ENCODE results near the gene FGA. TPM values are rescaled to one million over a fixed set of nuclear protein-coding genes. Genes with fewer than 3 reads are reported as not detected.

FGA gene
- total RNA-seq, 1 experiment from 2014 or later = 71.8 TPM

- no peaks in the 10 kb centered on the region for H3K9me3 ChIP-seq
- Mint-ChIP-seq H3K27ac (ENCODE audit: unreplicated experiment) (no peak overlapping the region), H3K9me3 (ENCODE audit: unreplicated experiment) (no peaks in the 10 kb centered on the region), H3K27me3 (ENCODE audit: insufficient read depth, unreplicated experiment) (no peaks in the 10 kb centered on the region), H3K4me1 (ENCODE audit: low read depth, unreplicated experiment) (peaks cover 22% of the 10 kb centered on the region), H3K4me3 (ENCODE audit: unreplicated experiment) (no peak overlapping the region), H3K36me3 (ENCODE audit: insufficient read depth, unreplicated experiment) (no peaks in the 10 kb centered on the region)
- H3K4me3 ChIP-seq (ENCODE audit: low read depth, low read length) = no peak overlapping the region
- H3K36me3 ChIP-seq (ENCODE audit: control insufficient read depth, insufficient read depth, low read length) = no peaks in the 10 kb centered on the region
- CTCF ChIA-PET = no interaction called here
- POLR2A ChIA-PET = no interaction called here
- BruUV-seq (replicated peaks) = no TSS peak
- no peak for TF ChIP-seq CTCF (IDR thresholded peaks at IDR 0.05; ENCODE audit: insufficient read depth in 1 of 2, low read depth in 1 of 2, low read length in 1 of 2, severe bottlenecking in 1 of 2, unreplicated experiment in 1 of 2)
- intact Hi-C loops (cut with micrococcal nuclease; ENCODE audit: unreplicated experiment) = loop anchor here (1.0 kb wide), 2 partner anchors 18 to 26 kb away; partner anchors contain the start of gene FGA
- H3K27me3 ChIP-seq (replicated peaks; ENCODE audit: control insufficient read depth, insufficient read depth, low read length) = no peaks in the 10 kb centered on the region
- no peak for DNase-seq
- H3K4me1 ChIP-seq = peaks cover 45% of the 10 kb centered on the region
These were observed 26.2 kb upstream of the FGA start for GRCh38 chr4:154616731-154617130.

GRCh38 chr4:154616287-154616686, 25.7 kb upstream of the FGA start:
- Histone ChIP-seq H3K4me3 (ENCODE audit: low read depth, low read length) (no peak overlapping the region), H3K9me3 (no peaks in the 10 kb centered on the region), H3K4me1 (peaks cover 45% of the 10 kb centered on the region), H3K27me3 (replicated peaks; ENCODE audit: control insufficient read depth, insufficient read depth, low read length) (no peaks in the 10 kb centered on the region), H3K36me3 (ENCODE audit: control insufficient read depth, insufficient read depth, low read length) (no peaks in the 10 kb centered on the region)
- ChIA-PET POLR2A (no interaction called here), CTCF (no interaction called here)
- Mint-ChIP-seq H3K27me3 (ENCODE audit: insufficient read depth, unreplicated experiment) (no peaks in the 10 kb centered on the region), H3K36me3 (ENCODE audit: insufficient read depth, unreplicated experiment) (no peaks in the 10 kb centered on the region), H3K4me1 (ENCODE audit: low read depth, unreplicated experiment) (peaks cover 22% of the 10 kb centered on the region), H3K27ac (ENCODE audit: unreplicated experiment) (no peak overlapping the region), H3K9me3 (ENCODE audit: unreplicated experiment) (no peaks in the 10 kb centered on the region), H3K4me3 (ENCODE audit: unreplicated experiment) (no peak overlapping the region)
- intact Hi-C loops (cut with micrococcal nuclease; ENCODE audit: unreplicated experiment) = no loop called here
- no peak for TF ChIP-seq CTCF (IDR thresholded peaks at IDR 0.05; ENCODE audit: insufficient read depth in 1 of 2, low read depth in 1 of 2, low read length in 1 of 2, severe bottlenecking in 1 of 2, unreplicated experiment in 1 of 2)
- BruUV-seq (replicated peaks) = no TSS peak
- no peak for DNase-seq

- H3K9me3 ChIP-seq = no peaks in the 10 kb centered on the region
- ChIA-PET CTCF (no interaction called here), POLR2A (no interaction called here)
- Mint-ChIP-seq H3K4me1 (ENCODE audit: low read depth, unreplicated experiment) (peaks cover 22% of the 10 kb centered on the region), H3K27me3 (ENCODE audit: insufficient read depth, unreplicated experiment) (no peaks in the 10 kb centered on the region), H3K36me3 (ENCODE audit: insufficient read depth, unreplicated experiment) (no peaks in the 10 kb centered on the region), H3K27ac (ENCODE audit: unreplicated experiment) (no peak overlapping the region), H3K4me3 (ENCODE audit: unreplicated experiment) (no peak overlapping the region), H3K9me3 (ENCODE audit: unreplicated experiment) (no peaks in the 10 kb centered on the region)
- no peak for DNase-seq
- intact Hi-C loops (cut with micrococcal nuclease; ENCODE audit: unreplicated experiment) = no loop called here
- no peaks in the 10 kb centered on the region for H3K27me3 ChIP-seq (replicated peaks; ENCODE audit: control insufficient read depth, insufficient read depth, low read length)
- H3K4me1 ChIP-seq = peaks cover 45% of the 10 kb centered on the region
- no peak for TF ChIP-seq CTCF (IDR thresholded peaks at IDR 0.05; ENCODE audit: insufficient read depth in 1 of 2, low read depth in 1 of 2, low read length in 1 of 2, severe bottlenecking in 1 of 2, unreplicated experiment in 1 of 2)
- no TSS peak for BruUV-seq (replicated peaks)
- no peaks in the 10 kb centered on the region for H3K36me3 ChIP-seq (ENCODE audit: control insufficient read depth, insufficient read depth, low read length)
- no peak overlapping the region for H3K4me3 ChIP-seq (ENCODE audit: low read depth, low read length)
These were observed 24.7 kb upstream of the FGA start for GRCh38 chr4:154615211-154615610.

Data from Caco-2 (cell line).